ENCODE data around the gene C16orf82.

Gene C16orf82

DNA sequence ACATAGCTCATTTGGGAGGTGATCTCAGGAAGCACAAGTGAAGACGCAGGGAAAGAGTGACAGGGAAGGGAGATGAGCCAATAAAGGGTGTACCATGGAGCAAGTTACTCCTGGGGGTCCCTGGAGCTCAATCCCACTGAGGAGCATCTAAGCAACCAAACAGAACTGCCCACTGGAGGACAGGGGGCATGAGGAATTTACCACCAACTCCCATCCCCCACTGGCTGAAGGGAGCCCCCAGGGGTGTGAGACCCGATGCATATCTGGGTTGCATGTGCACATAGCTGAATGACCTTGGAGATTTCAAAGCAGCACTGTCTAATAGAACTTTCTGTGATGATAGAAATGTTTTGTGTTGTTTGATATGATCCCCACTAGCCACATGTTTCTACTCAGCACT lies 29.6 kb downstream of the C16orf82 start:
- DNase-seq: no peak

GRCh38 chr16:27097800-27098230 lies 31.1 kb downstream of the C16orf82 start:
- no peak for DNase-seq

DNA sequence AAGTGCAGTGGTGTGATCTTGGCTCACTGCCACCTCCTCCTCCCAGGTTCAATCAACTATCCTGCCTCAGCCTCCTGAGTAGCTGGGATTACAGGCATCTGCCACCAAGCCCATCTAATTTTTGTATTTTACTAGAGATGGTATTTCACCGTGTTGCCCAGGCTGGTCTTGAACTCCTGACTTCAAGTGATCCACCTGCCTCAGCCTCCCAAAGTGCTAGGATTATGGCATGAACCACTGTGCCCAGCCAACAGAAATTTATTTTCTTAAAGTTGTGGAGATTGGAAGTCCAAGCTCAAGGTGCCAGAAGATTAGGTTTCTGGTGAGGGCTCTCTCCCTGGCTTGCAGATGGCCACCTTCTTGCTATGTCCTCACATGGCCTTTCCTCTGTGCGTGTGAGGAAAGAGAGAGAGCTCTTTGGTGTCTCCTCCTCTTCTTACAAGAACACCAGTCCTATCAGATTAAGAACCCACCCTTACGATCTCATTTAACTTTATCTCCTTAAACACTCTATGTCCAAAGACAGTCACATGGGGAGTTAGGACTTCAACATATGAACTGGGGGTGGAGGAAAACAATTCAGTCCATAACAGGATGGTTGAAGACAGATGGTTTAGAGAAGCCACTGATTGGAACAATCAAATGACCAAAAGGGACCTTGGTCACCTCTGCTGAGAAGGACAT lies 31.8 kb downstream of the C16orf82 start:
- DNase-seq: no peak

DNA sequence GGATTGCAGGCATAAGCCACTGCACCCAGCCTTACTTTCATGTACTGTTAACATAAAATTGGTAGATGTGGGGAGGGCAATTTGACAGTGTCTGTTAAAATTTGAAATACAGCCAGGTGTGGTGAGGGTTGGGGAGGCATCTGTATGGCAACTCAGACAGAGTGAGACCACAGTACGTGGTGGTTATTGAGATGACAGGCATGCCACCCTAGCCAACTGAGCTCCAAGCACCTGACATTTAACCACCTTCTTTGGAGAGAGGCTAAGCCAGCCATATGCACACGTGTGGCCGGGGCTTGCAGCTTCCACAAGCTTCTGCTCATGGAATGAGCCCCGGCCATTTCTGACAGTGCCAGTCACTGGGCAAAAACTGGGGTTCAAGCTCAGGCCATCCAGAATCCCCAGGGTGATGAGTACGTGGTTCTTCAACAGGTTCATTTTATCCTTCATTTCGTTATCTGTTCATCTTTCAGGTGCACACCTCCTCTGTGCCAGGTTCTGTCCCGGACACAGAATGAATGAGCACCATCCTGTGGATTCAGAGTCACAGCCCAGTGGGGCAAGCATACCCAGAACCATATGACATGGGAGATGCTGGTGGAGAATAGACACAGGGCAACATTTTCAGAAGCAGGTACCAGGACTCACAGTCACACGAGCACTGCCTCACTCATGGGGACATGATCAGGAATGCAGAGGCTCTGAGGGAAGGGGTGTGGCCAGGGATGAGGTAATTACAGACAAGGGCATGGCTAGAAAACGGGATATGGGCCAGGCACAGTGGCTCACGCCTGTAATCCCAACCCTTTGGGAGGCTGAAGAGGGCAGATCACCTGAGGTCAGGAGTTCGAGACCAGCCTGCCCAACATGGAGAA lies 36.2 kb downstream of the C16orf82 start:
- DNase-seq: no peak

- no peak for DNase-seq
Observed at GRCh38 chr16:27103954-27104353, 37.2 kb downstream of the C16orf82 start.

DNA sequence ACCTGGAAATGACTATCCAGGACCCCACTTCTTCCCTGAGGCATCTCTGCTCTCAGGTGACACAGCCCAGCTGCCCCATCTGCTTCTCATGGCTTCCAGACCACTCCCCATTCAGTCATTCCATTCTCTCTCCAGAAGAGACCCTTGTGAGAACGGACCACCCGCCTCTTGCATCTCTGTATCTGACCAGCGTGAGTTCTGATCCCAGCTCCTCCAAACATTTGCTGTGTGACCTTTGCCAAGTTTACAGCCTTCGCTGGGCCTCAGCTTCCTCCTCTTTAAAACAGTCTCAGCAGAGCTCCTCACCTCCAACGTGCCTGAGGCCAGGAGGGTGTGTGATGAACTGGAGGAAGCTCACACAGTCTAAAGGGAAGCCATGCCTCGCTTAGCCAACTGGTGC lies 39.6 kb downstream of the C16orf82 start:
- no peak for DNase-seq

DNA sequence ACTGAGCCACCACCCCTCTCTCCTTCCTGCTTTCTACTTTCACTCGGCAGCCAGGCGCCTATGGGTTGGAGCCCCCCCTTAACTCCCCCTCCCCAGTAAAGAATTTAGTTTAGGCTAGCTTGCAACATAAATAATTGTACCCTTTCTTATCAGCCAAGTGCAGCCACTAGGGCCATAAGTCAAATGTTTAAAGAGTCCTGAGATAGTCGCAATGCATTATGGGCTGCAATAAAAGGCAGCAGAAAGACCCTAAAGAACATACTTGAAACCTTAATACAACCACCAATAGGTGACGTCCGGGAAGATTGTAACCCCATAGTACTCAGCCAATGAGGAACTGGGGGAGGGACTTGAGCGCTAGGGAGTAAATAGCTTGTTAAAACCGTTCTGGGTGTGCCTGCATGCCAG lies 40.5 kb downstream of the C16orf82 start:
- no peak for DNase-seq

- no peak for DNase-seq
Observed at GRCh38 chr16:27108051-27108770, 41.5 kb downstream of the C16orf82 start.

- DNase-seq: no peak
Observed at GRCh38 chr16:27108826-27109665, 42.3 kb downstream of the C16orf82 start.

DNA sequence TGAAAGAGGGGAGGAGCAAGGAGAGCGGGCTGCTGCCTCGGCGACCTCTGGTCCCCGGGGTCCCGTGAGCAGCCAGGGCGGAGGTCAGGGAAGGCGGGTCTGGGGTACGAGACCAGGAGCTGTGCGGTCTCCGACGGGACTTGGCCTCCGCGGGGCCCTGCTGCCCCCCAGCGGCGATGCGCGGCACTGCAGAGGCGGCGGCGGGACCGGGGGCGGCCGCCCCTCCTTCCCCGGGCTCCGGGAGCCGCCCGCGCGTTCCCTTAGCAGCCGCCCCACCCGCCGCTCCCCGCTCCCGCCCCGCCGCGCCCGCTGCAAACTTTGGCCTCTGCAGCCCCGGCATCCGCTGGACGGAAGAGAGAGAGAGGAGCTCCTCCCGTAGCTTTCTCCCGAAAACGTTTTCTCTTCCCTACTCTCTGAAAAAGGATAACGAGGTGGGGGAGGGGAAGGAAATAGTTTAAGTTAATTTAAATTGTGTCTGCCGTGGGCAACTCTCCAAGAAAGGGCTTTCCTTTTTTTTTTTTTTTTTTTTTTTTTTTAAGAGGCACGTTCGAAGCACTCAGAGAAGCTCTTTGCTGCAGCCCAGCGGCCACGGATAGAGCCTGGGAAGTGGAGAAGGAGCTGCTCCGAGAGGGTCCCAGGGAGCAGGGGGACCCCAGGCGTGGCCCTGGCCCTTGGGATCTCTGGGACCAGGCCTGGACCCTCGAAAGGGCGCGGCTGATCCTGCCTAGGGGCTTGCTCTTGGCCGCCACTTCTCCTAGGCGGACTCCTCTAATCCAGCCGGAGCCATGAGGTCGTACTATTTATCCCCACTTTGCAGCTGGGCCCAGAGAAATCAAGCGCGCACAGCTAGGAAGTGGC lies 43.2 kb downstream of the C16orf82 start:
- peak; percentile 65 for DNase-seq

- DNase-seq: peak; percentile 26
Observed at GRCh38 chr16:27110524-27110896, 43.8 kb downstream of the C16orf82 start.

DNA sequence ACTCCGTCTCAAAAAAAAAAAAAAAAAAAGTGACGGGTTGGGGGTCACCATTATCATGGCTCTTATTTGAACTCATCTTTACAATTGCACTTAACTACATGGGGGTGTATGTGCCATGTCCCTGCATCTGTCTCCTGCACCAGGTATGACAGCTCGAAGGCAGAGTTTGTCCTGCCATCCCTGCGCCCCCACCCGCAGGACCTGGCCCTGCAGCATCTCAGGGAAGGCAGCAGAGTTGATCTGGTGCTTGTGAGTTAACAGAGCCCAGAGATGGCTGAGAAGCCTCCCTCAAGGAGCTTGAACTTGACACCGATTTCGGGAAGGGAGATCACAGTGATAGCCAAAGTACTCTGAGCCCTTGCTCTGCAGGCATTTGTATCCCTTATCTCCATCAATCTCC lies 44.8 kb downstream of the C16orf82 start:
- DNase-seq: peak; percentile 8

- no peak for DNase-seq
Observed at GRCh38 chr16:27112093-27112811, 45.5 kb downstream of the C16orf82 start.

DNA sequence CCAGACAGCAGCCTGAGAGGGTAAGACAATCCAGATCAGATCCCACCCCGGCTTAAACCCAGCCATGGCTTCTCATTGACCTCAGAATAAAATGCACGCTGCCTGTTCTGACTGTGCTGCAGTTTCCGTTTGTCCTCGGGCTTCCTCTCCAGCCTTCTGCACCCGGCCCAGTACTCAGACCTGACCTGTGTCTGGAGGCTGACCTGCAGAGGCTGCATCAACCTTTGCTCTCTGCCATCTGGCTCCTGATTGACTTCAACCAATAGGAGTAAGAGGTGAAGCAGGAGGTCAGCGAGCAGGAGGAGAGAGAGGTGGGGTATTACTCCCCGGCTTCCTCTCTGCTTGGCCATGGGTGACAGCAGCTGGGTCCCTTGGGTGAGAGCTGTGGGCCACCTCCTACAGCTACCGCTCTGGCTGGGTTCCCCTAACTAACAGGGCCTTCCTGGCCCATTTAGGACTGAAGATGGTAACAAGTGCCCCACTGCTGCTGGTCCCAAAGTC lies 46.7 kb downstream of the C16orf82 start:
- DNase-seq: no peak

GRCh38 chr16:27114006-27114405 lies 47.3 kb downstream of the C16orf82 start:
- no peak for DNase-seq

GRCh38 chr16:27118526-27118925 lies 51.8 kb downstream of the C16orf82 start:
- DNase-seq: no peak
